ENCODE measurements around the gene DNAJC16. TPM values are rescaled to one million over a fixed set of nuclear protein-coding genes. Genes with fewer than 3 reads are reported as not detected.

The DNAJC16 gene
- polyA plus RNA-seq, 4 donors: 1.6 to 34.0 (median 4.0) TPM

GRCh38 chr1:15523104-15524020 is 3.3 kb upstream of the DNAJC16 start:
- peaks cover 0 to 9% (median 0%) of the 10 kb centered on the region in 3 donors for H3K36me3 ChIP-seq (ENCODE audit: control insufficient read depth in 3 of 3, insufficient read depth in 2 of 3, low read depth in 1 of 3, low read length in 3 of 3)
- peaks cover 3 to 22% (median 5%) of the 10 kb centered on the region in 3 donors for H3K4me1 ChIP-seq (ENCODE audit: control insufficient read depth in 3 of 3, insufficient read depth in 2 of 3, low read depth in 1 of 3, low read length in 2 of 3)
- H3K4me3 ChIP-seq (ENCODE audit: low read depth in 1 of 3, low read length in 3 of 3): peak overlapping the region; percentile 71 to 79 (median 74)
- DNase-seq (peak in 1 of 2 donors; percentile 46), FAIRE-seq (no peak)
- no peaks in the 10 kb centered on the region for H3K27me3 ChIP-seq (ENCODE audit: control insufficient read depth in 3 of 3, insufficient read depth in 3 of 3, low read length in 3 of 3)
- WGBS, 3 donors: 35 to 41% (median 40%) methylated on average over 17 to 18 of the region's 18 CpGs
- no peaks in the 10 kb centered on the region for H3K9me3 ChIP-seq (ENCODE audit: control insufficient read depth in 2 of 2, insufficient read depth in 1 of 2, low read depth in 1 of 2, low read length in 1 of 2)
- peak overlapping the region; percentile 30 to 88 (median 87) for H3K27ac ChIP-seq (ENCODE audit: low read depth in 1 of 3, low read length in 2 of 3)

- peak within 1 kb of the TSS; percentile 71 to 79 (median 74) for H3K4me3 ChIP-seq (ENCODE audit: low read depth in 1 of 3, low read length in 3 of 3)
- FAIRE-seq (no peak), DNase-seq (no peak)
- H3K27ac ChIP-seq (ENCODE audit: low read depth in 1 of 3, low read length in 2 of 3): peak within 1 kb of the TSS; percentile 90 to 100 (median 98)
- peaks cover 3 to 22% (median 5%) of the 10 kb centered on the region in 3 donors for H3K4me1 ChIP-seq (ENCODE audit: control insufficient read depth in 3 of 3, insufficient read depth in 2 of 3, low read depth in 1 of 3, low read length in 2 of 3)
- no peaks in the 10 kb centered on the region for H3K27me3 ChIP-seq (ENCODE audit: control insufficient read depth in 3 of 3, insufficient read depth in 3 of 3, low read length in 3 of 3)
- H3K36me3 ChIP-seq (ENCODE audit: control insufficient read depth in 3 of 3, insufficient read depth in 2 of 3, low read depth in 1 of 3, low read length in 3 of 3): peaks cover 0 to 9% (median 0%) of the 10 kb centered on the region in 3 donors
- 0 to 1% (median 0%) methylated on average over 19 to 27 of the region's 27 CpGs for WGBS, 3 donors
- H3K9me3 ChIP-seq (ENCODE audit: control insufficient read depth in 2 of 2, insufficient read depth in 1 of 2, low read depth in 1 of 2, low read length in 1 of 2): no peaks in the 10 kb centered on the region
Measured at GRCh38 chr1:15524021-15524282, 2.7 kb upstream of the DNAJC16 start, which contains the start of gene CASP9. CASP9 (minus strand) TSS chr1:15524215; CDS start chr1:15524200, 15 bp downstream.

GRCh38 chr1:15524283-15525049 is 2.2 kb upstream of the DNAJC16 start:
- Histone ChIP-seq H3K27me3 (ENCODE audit: control insufficient read depth in 3 of 3, insufficient read depth in 3 of 3, low read length in 3 of 3) (no peaks in the 10 kb centered on the region), H3K27ac (ENCODE audit: low read depth in 1 of 3, low read length in 2 of 3) (peak overlapping the region; percentile 90 to 100 (median 98)), H3K36me3 (ENCODE audit: control insufficient read depth in 3 of 3, insufficient read depth in 2 of 3, low read depth in 1 of 3, low read length in 3 of 3) (peaks cover 0 to 4% (median 0%) of the 10 kb centered on the region in 3 donors), H3K4me3 (ENCODE audit: low read depth in 1 of 3, low read length in 3 of 3) (peak overlapping the region; percentile 71 to 79 (median 74)), H3K9me3 (ENCODE audit: control insufficient read depth in 2 of 2, insufficient read depth in 1 of 2, low read depth in 1 of 2, low read length in 1 of 2) (no peaks in the 10 kb centered on the region), H3K4me1 (ENCODE audit: control insufficient read depth in 3 of 3, insufficient read depth in 2 of 3, low read depth in 1 of 3, low read length in 2 of 3) (peaks cover 3 to 22% (median 5%) of the 10 kb centered on the region in 3 donors)
- DNase-seq: peak; percentile 99
- FAIRE-seq: no peak
- 1 to 2% (median 1%) methylated on average over 25 to 88 of the region's 88 CpGs for WGBS, 3 donors

- peaks cover 3 to 22% (median 5%) of the 10 kb centered on the region in 3 donors for H3K4me1 ChIP-seq (ENCODE audit: control insufficient read depth in 3 of 3, insufficient read depth in 2 of 3, low read depth in 1 of 3, low read length in 2 of 3)
Measured at GRCh38 chr1:15525050-15526020, 1.3 kb upstream of the DNAJC16 start.

GRCh38 chr1:15526021-15526489 is 593 bp upstream of the DNAJC16 start:
- Histone ChIP-seq H3K27ac (ENCODE audit: low read depth in 1 of 3, low read length in 2 of 3) (peak overlapping the region; percentile 86 to 100 (median 88)), H3K36me3 (ENCODE audit: control insufficient read depth in 3 of 3, insufficient read depth in 2 of 3, low read depth in 1 of 3, low read length in 3 of 3) (peaks cover 0 to 6% (median 0%) of the 10 kb centered on the region in 3 donors), H3K4me1 (ENCODE audit: control insufficient read depth in 3 of 3, insufficient read depth in 2 of 3, low read depth in 1 of 3, low read length in 2 of 3) (peaks cover 3 to 22% (median 5%) of the 10 kb centered on the region in 3 donors), H3K27me3 (ENCODE audit: control insufficient read depth in 3 of 3, insufficient read depth in 3 of 3, low read length in 3 of 3) (no peaks in the 10 kb centered on the region), H3K4me3 (ENCODE audit: low read depth in 1 of 3, low read length in 3 of 3) (peak overlapping the region in 2 of 3 donors; percentile 9 to 69), H3K9me3 (ENCODE audit: control insufficient read depth in 2 of 2, insufficient read depth in 1 of 2, low read depth in 1 of 2, low read length in 1 of 2) (no peaks in the 10 kb centered on the region)
- no peak for DNase-seq
- FAIRE-seq: no peak
- WGBS, 3 donors: 7 to 11% (median 10%) methylated on average over 9 of the region's 9 CpGs

More at GRCh38 chr1:15525050-15526020, 1.3 kb upstream of the DNAJC16 start:
- FAIRE-seq (no peak), DNase-seq (peak; percentile 23 to 99)
- Histone ChIP-seq H3K27ac (ENCODE audit: low read depth in 1 of 3, low read length in 2 of 3) (peak overlapping the region; percentile 86 to 100 (median 88)), H3K27me3 (ENCODE audit: control insufficient read depth in 3 of 3, insufficient read depth in 3 of 3, low read length in 3 of 3) (no peaks in the 10 kb centered on the region), H3K4me3 (ENCODE audit: low read depth in 1 of 3, low read length in 3 of 3) (peak overlapping the region; percentile 12 to 55 (median 54)), H3K36me3 (ENCODE audit: control insufficient read depth in 3 of 3, insufficient read depth in 2 of 3, low read depth in 1 of 3, low read length in 3 of 3) (no peaks in the 10 kb centered on the region), H3K9me3 (ENCODE audit: control insufficient read depth in 2 of 2, insufficient read depth in 1 of 2, low read depth in 1 of 2, low read length in 1 of 2) (no peaks in the 10 kb centered on the region)
- WGBS, 3 donors: 3% methylated on average over 36 to 40 of the region's 40 CpGs

GRCh38 chr1:15531003-15531402 is 4.4 kb downstream of the DNAJC16 start:
- peaks cover 0 to 5% (median 3%) of the 10 kb centered on the region in 3 donors for H3K4me1 ChIP-seq (ENCODE audit: control insufficient read depth in 3 of 3, insufficient read depth in 2 of 3, low read depth in 1 of 3, low read length in 2 of 3)
- H3K36me3 ChIP-seq (ENCODE audit: control insufficient read depth in 3 of 3, insufficient read depth in 2 of 3, low read depth in 1 of 3, low read length in 3 of 3): peaks cover 0 to 18% (median 2%) of the 10 kb centered on the region in 3 donors
- no peak for DNase-seq
- H3K9me3 ChIP-seq (ENCODE audit: control insufficient read depth in 2 of 2, insufficient read depth in 1 of 2, low read depth in 1 of 2, low read length in 1 of 2): no peaks in the 10 kb centered on the region
- no peak overlapping the region for H3K4me3 ChIP-seq (ENCODE audit: low read depth in 1 of 3, low read length in 3 of 3)
- no peaks in the 10 kb centered on the region for H3K27me3 ChIP-seq (ENCODE audit: control insufficient read depth in 3 of 3, insufficient read depth in 3 of 3, low read length in 3 of 3)
- 94 to 97% (median 96%) methylated on average over 4 of the region's 4 CpGs for WGBS, 3 donors
- H3K27ac ChIP-seq (ENCODE audit: low read depth in 1 of 3, low read length in 2 of 3): no peak overlapping the region
- FAIRE-seq: no peak

- peaks cover 2 to 23% (median 3%) of the 10 kb centered on the region in 3 donors for H3K36me3 ChIP-seq (ENCODE audit: control insufficient read depth in 3 of 3, insufficient read depth in 2 of 3, low read depth in 1 of 3, low read length in 3 of 3)
- WGBS, 3 donors: 64 to 86% (median 82%) methylated on average over 2 of the region's 2 CpGs
- H3K4me3 ChIP-seq (ENCODE audit: low read depth in 1 of 3, low read length in 3 of 3): no peak overlapping the region
- no peak for DNase-seq
- no peaks in the 10 kb centered on the region for H3K9me3 ChIP-seq (ENCODE audit: control insufficient read depth in 2 of 2, insufficient read depth in 1 of 2, low read depth in 1 of 2, low read length in 1 of 2)
- no peak overlapping the region for H3K27ac ChIP-seq (ENCODE audit: low read depth in 1 of 3, low read length in 2 of 3)
- FAIRE-seq: no peak
- no peaks in the 10 kb centered on the region for H3K27me3 ChIP-seq (ENCODE audit: control insufficient read depth in 3 of 3, insufficient read depth in 3 of 3, low read length in 3 of 3)
- peaks cover 0 to 5% (median 0%) of the 10 kb centered on the region in 3 donors for H3K4me1 ChIP-seq (ENCODE audit: control insufficient read depth in 3 of 3, insufficient read depth in 2 of 3, low read depth in 1 of 3, low read length in 2 of 3)
Measured at GRCh38 chr1:15531682-15532081, 5.0 kb downstream of the DNAJC16 start.

All from small intestine (tissue), 7 donors.